HCT116 (cell line): ENCODE results near the gene ENPP5.

Experiments
- CEBPB ChIP-seq: IDR thresholded peaks from 2 replicates; pipeline ENCODE4 v1.6.1; 2012; ENCODE audit warnings: low read depth
- EGR1 ChIP-seq: IDR thresholded peaks from 2 replicates; pipeline ENCODE4 v1.6.1; 2012; ENCODE audit warnings: low read depth
- EZH2 ChIP-seq: fragments of 200-600 bp; sonication (generic); IDR thresholded peaks from 2 replicates; pipeline ENCODE4 v1.6.1; 2017; ENCODE audit warnings: antibody characterized with exemption, mixed run types
- EZH2phosphoT487 ChIP-seq: fragments of 200-600 bp; IDR thresholded peaks from 2 replicates; pipeline ENCODE4 v1.6.1; 2018; ENCODE audit warnings: antibody characterized with exemption, borderline replicate concordance
- MAX ChIP-seq: IDR thresholded peaks from 2 replicates; pipeline ENCODE4 v1.6.1; 2012
- POLR2A ChIP-seq: IDR thresholded peaks from 2 replicates; pipeline ENCODE4 v1.7.0; 2011; ENCODE audit warnings: borderline replicate concordance; ENCODE audit not compliant: insufficient read depth, insufficient read length; ENCODE audit errors: extremely low read depth
- POLR2AphosphoS5 ChIP-seq: IDR thresholded peaks from 2 replicates; pipeline ENCODE4 v1.6.1; 2011; ENCODE audit warnings: mild to moderate bottlenecking, low read depth, low read length, moderate library complexity
- RAD21 ChIP-seq: IDR thresholded peaks from 2 replicates; pipeline ENCODE4 v1.6.1; 2012; ENCODE audit warnings: low read depth, mild to moderate bottlenecking
- SRF ChIP-seq: IDR thresholded peaks from 2 replicates; pipeline ENCODE4 v1.6.1; 2012; ENCODE audit warnings: low read depth
- ZBTB33 ChIP-seq: IDR thresholded peaks from 2 replicates; pipeline ENCODE4 v1.6.1; 2011; ENCODE audit warnings: mild to moderate bottlenecking, low read length, moderate library complexity; ENCODE audit not compliant: insufficient replicate concordance; ENCODE audit errors: extremely low read depth
- ZFX ChIP-seq: fragments of 450-650 bp; IDR thresholded peaks from 2 replicates; pipeline ENCODE4 v1.6.1; 2017
- TF ChIP-seq, protein P1 (sequence below), 3 experiments: fragments of 200-600 bp in 1 of 3; sonication (generic) in 1 of 3; IDR thresholded peaks in 2 of 3; conservative IDR thresholded peaks in 1 of 3; 2 replicates each; pipeline ENCODE4 v1.5.1; 2012 to 2017; ENCODE audit warnings: low read depth in 2 of 3, low read length in 2 of 3, antibody characterized with exemption in 1 of 3, borderline replicate concordance in 1 of 3, control low read depth in 1 of 3, mild to moderate bottlenecking in 1 of 3, mixed read lengths in 1 of 3, mixed run types in 1 of 3, moderate library complexity in 1 of 3; ENCODE audit not compliant: insufficient read depth in 1 of 3
- TF ChIP-seq, protein P2 (sequence below): IDR thresholded peaks from 2 replicates; pipeline ENCODE4 v1.6.1; 2012; ENCODE audit warnings: low read depth

- TF ChIP-seq EGR1, result no peak
- no peak for TF ChIP-seq MAX
- TF ChIP-seq, protein P1, sequence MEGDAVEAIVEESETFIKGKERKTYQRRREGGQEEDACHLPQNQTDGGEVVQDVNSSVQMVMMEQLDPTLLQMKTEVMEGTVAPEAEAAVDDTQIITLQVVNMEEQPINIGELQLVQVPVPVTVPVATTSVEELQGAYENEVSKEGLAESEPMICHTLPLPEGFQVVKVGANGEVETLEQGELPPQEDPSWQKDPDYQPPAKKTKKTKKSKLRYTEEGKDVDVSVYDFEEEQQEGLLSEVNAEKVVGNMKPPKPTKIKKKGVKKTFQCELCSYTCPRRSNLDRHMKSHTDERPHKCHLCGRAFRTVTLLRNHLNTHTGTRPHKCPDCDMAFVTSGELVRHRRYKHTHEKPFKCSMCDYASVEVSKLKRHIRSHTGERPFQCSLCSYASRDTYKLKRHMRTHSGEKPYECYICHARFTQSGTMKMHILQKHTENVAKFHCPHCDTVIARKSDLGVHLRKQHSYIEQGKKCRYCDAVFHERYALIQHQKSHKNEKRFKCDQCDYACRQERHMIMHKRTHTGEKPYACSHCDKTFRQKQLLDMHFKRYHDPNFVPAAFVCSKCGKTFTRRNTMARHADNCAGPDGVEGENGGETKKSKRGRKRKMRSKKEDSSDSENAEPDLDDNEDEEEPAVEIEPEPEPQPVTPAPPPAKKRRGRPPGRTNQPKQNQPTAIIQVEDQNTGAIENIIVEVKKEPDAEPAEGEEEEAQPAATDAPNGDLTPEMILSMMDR (IDR thresholded peaks at IDR 0.05 in 2 of 3, conservative IDR thresholded peaks at IDR 0.05 in 1 of 3; ENCODE audit: borderline replicate concordance in 1 of 3, insufficient read depth in 1 of 3, low read depth in 2 of 3, low read length in 2 of 3), result no peak
- TF ChIP-seq POLR2A, result no peak
- TF ChIP-seq EZH2phosphoT487, result no peak
- TF ChIP-seq, protein P2, sequence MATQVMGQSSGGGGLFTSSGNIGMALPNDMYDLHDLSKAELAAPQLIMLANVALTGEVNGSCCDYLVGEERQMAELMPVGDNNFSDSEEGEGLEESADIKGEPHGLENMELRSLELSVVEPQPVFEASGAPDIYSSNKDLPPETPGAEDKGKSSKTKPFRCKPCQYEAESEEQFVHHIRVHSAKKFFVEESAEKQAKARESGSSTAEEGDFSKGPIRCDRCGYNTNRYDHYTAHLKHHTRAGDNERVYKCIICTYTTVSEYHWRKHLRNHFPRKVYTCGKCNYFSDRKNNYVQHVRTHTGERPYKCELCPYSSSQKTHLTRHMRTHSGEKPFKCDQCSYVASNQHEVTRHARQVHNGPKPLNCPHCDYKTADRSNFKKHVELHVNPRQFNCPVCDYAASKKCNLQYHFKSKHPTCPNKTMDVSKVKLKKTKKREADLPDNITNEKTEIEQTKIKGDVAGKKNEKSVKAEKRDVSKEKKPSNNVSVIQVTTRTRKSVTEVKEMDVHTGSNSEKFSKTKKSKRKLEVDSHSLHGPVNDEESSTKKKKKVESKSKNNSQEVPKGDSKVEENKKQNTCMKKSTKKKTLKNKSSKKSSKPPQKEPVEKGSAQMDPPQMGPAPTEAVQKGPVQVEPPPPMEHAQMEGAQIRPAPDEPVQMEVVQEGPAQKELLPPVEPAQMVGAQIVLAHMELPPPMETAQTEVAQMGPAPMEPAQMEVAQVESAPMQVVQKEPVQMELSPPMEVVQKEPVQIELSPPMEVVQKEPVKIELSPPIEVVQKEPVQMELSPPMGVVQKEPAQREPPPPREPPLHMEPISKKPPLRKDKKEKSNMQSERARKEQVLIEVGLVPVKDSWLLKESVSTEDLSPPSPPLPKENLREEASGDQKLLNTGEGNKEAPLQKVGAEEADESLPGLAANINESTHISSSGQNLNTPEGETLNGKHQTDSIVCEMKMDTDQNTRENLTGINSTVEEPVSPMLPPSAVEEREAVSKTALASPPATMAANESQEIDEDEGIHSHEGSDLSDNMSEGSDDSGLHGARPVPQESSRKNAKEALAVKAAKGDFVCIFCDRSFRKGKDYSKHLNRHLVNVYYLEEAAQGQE, result no peak
- no peak for TF ChIP-seq ZBTB33
- no peak for TF ChIP-seq ZFX
- no peak for TF ChIP-seq RAD21
- TF ChIP-seq EZH2, result no peak
- no peak for TF ChIP-seq POLR2AphosphoS5
- no peak for TF ChIP-seq CEBPB
- TF ChIP-seq SRF, result no peak
Observed at GRCh38 chr6:46191961-46192360, 21.2 kb upstream of the ENPP5 start.
